HG03378 (cell line): ENCODE data around the gene MAGOHB.
"Not testable (repeated sequence)": the region's sequence is repeated elsewhere in the genome, so short reads cannot be mapped to it uniquely, and the experiment has no call there.

Experiments used
- ATAC-seq: cut with Tn5 transposase; IDR thresholded peaks from one replicate; pipeline ENCODE4 v1.9.1; 2021; ENCODE audit warnings: mild to moderate bottlenecking, moderate library complexity; ENCODE audit not compliant: unreplicated experiment

Gene MAGOHB

GRCh38 chr12:10613349-10614055 is at the start of gene MAGOHB:
MAGOHB (minus strand) TSS chr12:10613609; CDS start chr12:10613532, 77 bp downstream.
- ATAC-seq, result peak; percentile 90

DNA sequence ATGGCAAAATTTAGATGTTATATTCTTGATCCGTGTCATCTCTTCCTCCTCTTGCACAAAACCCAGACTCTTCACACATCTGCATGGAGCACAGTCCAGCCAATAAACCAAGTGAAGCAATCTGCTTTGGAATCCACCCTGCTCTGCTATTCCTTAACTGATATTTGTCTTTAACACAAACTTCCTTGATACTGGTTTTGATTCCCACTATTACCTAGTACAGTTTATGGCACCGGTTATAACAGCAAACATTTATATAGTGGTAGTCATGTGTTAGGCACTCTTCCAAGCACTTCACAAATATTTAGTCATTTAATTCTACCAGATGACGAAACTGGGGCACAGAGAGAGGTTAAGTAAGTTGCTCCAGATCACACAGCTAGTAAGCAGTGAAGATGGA is 47.9 kb upstream of the MAGOHB start:
- no peak for ATAC-seq

DNA sequence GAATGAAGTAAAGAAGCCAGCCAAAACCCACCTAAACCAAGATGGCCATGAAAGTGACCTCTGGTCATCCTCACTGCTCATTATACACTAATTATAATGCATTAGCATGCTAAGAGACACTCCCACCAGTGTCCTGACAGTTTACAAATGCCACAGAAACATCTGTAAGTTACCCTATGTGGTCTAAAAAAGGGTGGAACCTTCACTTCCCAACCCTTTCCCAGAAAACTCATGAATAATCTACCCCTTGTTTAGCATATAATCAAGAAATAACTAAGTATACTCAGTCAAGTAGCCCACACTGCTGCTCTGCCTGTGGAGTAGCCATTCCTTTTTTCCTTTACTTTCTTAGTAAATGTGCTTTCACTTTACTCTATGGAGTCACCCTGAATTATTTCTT is 40.6 kb upstream of the MAGOHB start:
- ATAC-seq, result no peak

DNA sequence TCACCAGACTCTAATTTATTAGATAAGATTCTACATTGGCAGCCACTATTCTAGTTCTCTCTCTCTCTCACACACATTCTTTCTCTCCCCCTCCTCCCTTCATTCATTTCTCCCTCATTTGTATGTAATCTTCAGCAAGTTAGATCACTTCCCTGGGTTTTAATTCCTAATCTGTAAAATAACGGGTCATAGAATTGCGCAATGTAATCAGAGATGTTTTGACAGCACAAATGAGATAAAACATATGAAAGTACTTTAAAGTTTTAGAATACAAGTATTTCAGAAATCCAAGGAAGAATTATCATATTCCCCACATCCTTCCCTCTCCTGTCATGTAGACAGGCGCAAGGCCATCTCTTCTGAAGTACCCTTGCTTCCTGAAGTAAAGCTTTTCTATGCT is 38.8 kb upstream of the MAGOHB start:
- ATAC-seq, result no peak

GRCh38 chr12:10646576-10646975 is 33.2 kb upstream of the MAGOHB start:
- not testable (repeated sequence) for ATAC-seq

DNA sequence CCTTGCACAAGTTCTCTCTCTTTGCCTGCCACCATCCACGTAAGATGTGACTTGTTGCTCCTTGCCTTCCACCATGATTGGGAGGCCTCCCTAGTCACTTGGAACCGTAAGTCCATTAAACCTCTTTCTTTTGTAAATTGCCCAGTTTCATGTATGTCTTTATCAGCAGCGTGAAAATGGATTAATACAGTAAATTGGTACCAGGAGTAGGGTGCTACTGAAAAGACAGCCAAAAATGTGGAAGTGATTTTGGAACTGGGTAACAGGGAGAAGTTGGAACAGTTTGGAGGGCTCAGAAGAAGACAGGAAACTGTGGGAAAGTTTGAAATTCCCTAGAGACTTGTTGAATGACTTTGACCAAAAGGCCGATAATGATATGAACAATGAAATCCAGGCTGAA is 32.5 kb upstream of the MAGOHB start:
- no peak for ATAC-seq

- ATAC-seq, result no peak
These were observed 28.5 kb upstream of the MAGOHB start for GRCh38 chr12:10641735-10642500.

DNA sequence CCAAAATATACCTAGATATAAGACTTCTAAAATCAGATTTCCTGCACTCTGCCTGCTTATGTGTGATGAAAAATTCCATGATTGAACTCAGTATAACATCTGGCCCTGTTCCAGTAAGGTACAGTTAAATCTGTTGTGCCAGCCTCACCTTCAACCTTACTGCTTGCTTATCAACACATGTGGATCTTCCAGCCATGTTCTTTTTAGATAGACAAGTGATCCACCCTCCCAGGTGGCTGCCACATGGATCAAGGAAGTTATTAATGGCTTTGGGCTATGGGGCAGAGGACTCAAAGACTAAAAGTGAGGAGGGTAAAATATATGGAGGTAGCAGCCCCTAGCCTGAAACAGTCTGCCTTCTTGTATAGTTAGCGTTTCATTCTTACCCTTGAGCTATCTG is 25.3 kb upstream of the MAGOHB start:
- ATAC-seq, result no peak

- no peak for ATAC-seq
These were observed 23.2 kb upstream of the MAGOHB start for GRCh38 chr12:10636611-10637010.

GRCh38 chr12:10636124-10636523 is 22.7 kb upstream of the MAGOHB start:
- ATAC-seq, result no peak

GRCh38 chr12:10635306-10635705 is 21.9 kb upstream of the MAGOHB start:
- ATAC-seq, result no peak

DNA sequence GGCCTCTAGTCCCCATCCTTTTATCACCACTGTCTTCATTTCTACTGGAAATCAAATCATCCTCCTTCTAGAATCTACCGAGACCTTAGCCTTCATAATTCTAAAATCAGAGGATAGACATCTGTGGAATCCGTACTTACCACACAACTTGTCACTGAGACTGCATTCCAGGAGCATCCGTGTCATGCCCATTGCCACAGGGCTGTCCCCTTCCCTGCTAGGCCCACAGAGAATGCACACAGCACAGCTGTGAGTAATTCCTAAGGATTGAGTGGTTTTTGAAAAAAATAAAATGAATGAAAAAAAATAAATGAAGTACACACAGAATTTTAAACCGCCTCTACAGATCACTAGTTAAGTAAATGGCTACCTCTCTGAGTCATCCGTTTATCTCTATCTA is 21.0 kb upstream of the MAGOHB start:
- no peak for ATAC-seq

DNA sequence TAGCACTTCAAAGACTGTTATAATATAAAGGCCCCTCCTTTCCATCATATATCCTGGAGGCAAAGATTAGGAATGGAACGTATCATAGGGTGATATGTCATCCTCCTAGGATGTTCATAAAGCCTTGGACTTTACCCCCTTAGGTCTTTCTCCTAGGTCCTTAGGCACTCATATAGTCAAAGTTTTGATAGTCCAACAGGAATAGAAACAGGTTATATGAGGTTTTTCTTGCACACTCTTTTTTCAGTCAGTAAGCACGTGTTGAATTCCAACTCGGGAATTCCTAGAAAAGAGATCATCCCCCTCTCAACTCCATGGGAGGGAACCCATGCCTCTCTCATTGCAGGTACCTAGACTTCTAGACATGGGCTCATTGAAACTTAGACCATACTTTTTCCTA is 20.1 kb upstream of the MAGOHB start:
- ATAC-seq, result no peak

DNA sequence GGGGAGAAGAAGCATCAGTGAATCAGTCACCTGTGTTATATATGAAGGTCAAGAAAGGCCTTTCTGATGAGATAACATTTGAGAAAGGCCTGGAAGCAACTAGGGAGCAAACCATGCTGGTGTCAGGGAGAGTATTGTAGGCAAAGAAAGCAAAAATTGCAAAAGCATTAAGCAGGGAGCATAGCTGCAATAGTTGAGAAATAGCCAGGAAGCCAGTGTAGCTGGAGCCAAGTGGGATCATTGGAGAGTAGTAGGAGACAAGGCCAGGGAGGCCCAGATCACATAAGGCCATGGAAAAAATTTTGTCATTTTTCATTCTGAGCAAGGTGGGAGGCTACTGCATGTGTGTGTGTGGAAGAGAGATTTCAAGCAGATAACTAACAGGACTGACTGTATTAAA is 18.8 kb upstream of the MAGOHB start:
- no peak for ATAC-seq

DNA sequence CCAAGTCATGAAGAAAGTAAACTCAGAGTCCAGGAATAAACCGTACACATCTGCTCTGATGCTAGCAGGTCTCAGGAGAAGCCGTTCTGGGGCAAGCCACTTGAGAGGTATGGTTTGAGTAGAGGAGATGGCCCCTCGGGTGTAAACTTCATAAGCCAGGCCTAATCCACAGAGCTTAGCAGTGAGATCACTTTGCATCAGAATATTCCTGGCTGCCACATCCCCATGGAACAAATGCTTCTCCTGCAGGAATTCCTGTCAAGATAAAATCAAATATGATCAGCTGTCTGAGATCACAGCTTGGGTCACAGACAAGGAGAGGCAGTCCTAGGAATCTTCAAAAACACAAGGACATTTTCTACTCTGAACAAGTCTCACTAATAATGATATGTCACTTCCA is 11.2 kb upstream of the MAGOHB start:
- ATAC-seq, result no peak

GRCh38 chr12:10623131-10623530 is 9.7 kb upstream of the MAGOHB start:
- ATAC-seq, result no peak

DNA sequence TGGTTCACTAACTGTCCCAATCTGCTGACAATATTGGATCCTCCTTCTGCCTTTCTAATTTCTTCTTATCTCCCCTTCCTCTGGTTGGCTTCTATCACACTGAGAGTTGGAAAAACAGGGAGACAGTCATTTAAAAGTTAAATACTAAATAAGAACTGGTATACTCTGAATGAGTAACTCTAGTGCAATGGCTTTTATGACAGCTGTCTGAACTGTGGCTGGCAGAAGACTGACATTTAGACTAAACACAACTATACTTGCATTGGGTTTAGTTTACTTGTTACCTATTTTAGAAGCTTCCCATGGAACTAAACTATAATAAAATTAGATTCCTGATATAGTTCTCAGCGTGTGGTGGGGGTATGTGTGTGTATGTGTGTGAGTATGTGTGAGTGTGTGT is 7.9 kb upstream of the MAGOHB start:
- ATAC-seq, result no peak

- no peak for ATAC-seq
These were observed 6.8 kb upstream of the MAGOHB start for GRCh38 chr12:10620078-10620779.

- no peak for ATAC-seq
These were observed 5.1 kb upstream of the MAGOHB start for GRCh38 chr12:10618338-10618987.

- no peak for ATAC-seq
These were observed 4.5 kb upstream of the MAGOHB start for GRCh38 chr12:10617863-10618262.

DNA sequence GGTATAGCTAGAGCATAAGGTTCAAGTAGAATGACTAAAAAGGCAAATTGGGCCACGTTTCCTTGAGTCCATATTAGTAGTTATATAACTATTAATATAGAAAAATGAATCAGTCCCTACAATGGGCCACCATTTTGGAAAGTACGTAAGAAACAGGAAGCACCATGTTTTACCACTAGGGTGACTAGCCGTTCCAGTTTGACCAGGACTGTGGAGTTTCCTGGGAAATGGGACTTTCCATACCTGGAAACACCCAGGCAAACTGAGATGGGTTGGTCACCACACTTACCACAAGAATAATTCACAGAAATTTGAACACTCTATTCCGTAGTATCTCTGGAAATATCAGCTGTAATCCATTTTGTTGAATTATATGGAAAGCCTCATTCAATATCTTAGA is 2.1 kb upstream of the MAGOHB start:
- no peak for ATAC-seq

GRCh38 chr12:10614056-10614370 is 604 bp upstream of the MAGOHB start:
- no peak for ATAC-seq
